Pancreas (tissue), 10 donors: ENCODE data around the gene ADIPOR2. TPM values are rescaled to one million over a fixed set of nuclear protein-coding genes. Genes with fewer than 3 reads are reported as not detected.

Experiments
- ATAC-seq, 4 donors: fragments of 200-7000 bp; cut with Tn5 transposase; one replicate each; pipeline versions ENCODE4 v1.8.0 to v1.9.1; 2020; ENCODE audit warnings: mild to moderate bottlenecking in 4 of 4, moderate library complexity in 4 of 4
- DNase-seq, 6 donors: peaks; one replicate each; pipeline ENCODE4 v3.0.0-alpha.2; 2020
- FAIRE-seq: peaks from 2 replicates; lab custom pipeline; 2012; peaks lifted over from hg19 to GRCh38; lab: Jason Lieb, UNC
- H3K27ac ChIP-seq, 4 donors: fragments of 200-600 bp; sonication (generic); 1 replicate in 3 of 4; 2 replicates in 1 of 4; pipeline versions ENCODE4 v1.5.0 to v1.8.0; 2020
- H3K27me3 ChIP-seq, 4 donors: fragments of 200-600 bp; one replicate each; pipeline ENCODE4 v1.8.0; 2021
- H3K36me3 ChIP-seq, 3 donors: fragments of 200-600 bp; sonication (generic) in 1 of 3; one replicate each; pipeline versions ENCODE4 v1.5.0 to v1.8.0; 2020 to 2021
- H3K4me1 ChIP-seq, 3 donors: fragments of 200-600 bp; one replicate each; pipeline ENCODE4 v1.8.0; 2021
- H3K4me3 ChIP-seq, 4 donors: fragments of 200-600 bp; sonication (generic) in 2 of 4; one replicate each; pipeline versions ENCODE4 v1.5.0 to v1.8.0; 2020 to 2021
- H3K9me3 ChIP-seq, 4 donors: fragments of 200-600 bp; one replicate each; pipeline ENCODE4 v1.8.0; 2021
- CTCF ChIP-seq, 4 donors: fragments of 200-600 bp; sonication (generic) in 3 of 4; IDR thresholded peaks; one replicate each; pipeline versions ENCODE4 v1.5.0 to v1.8.0; 2021; ENCODE audit warnings: antibody characterized with exemption in 4 of 4
- WGBS, 2 donors: extraction: QIAGEN DNeasy Blood & Tissue Kit; methylation state at CpG; one replicate each; pipeline ENCODE4 v1.1.7; 2013; 5-methylcytosine and 5-hydroxymethylcytosine counted together
- intact Hi-C, 3 donors: fragments of 100-400 bp; cut with DNase I; formaldehyde crosslinking; loops; one replicate each; pipeline versions ENCODE4 v1.11.1 to v1.14.2; 2022
- polyA plus RNA-seq, 2 donors: library from polyadenylated mRNA; stranded (reverse); fragments of 200-250 nt; gene quantifications; one replicate each; pipeline ENCODE4 v1.2.3, GENCODE V29; 2013
- total RNA-seq, 6 donors: library from RNA; stranded (reverse); fragmentation: NEBNext Ultra II Directional in 4 of 6; extraction: Animal tissue kit (Norgen Biotek cat#: 25700) in 4 of 6; gene quantifications; one replicate each; pipeline versions ENCODE4 v1.2.1 to v1.2.4, GENCODE V29; 2021 to 2023
- donor health status: healthy with polysubstance abuse.
- donor health status: DM: no; HTN: no; CAD: no; lungs with moderate emphysema.
- donor health status: DM: no; HTN: no; CAD: no.
- donor health status: control.
- donor health status: control.
- donor health status: Bipolar disorder and iron deficiency.
- donor health status: DM: yes; HTN: yes; CAD: no.
- donor health status: DM: no; HTN: no; CAD: no.
- donor health status: DM: no; HTN: no; CAD: no.
- donor health status: DM: yes; HTN: yes; CAD: no.

The ADIPOR2 gene
- total and polyA plus RNA-seq, 8 donors: 10.4 to 27.5 (median 22.1) TPM

DNA sequence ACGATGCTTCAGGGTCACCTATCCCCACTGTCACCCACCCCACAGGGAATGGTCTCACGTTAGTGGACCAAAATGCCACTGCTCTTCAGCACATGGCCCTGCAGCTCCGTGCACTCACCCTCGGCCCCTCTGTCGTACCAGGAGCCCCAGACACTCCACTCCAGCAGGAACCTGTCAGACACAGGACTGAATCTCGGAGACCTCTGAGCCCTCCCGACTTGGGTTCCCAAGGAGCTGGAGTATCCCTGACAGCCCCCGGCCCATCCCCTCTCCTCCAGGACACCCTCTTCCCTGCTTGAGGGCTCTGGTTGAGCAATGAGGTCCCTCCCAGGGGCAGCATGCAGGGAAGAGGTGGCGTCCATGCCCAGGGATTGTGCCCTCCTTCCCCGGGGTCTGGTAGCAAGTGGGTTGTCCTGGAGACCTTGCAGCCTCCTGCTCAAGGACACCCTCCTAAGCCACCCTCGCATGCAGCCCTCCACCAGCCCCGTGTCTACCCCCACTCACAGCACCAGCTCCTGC is 109.1 kb downstream of the ADIPOR2 start:
- no peak for DNase-seq
- FAIRE-seq: no peak
- Histone ChIP-seq H3K4me3 (no peak overlapping the region), H3K9me3 (no peaks in the 10 kb centered on the region), H3K27ac (no peak overlapping the region), H3K4me1 (peaks cover 0 to 6% (median 3%) of the 10 kb centered on the region in 3 donors), H3K36me3 (no peaks in the 10 kb centered on the region), H3K27me3 (no peaks in the 10 kb centered on the region)
- ATAC-seq: no peak
- no peak for TF ChIP-seq CTCF (IDR thresholded peaks at IDR 0.05)
- intact Hi-C loops: loop anchor here (5.0 to 10.0 kb wide), 4 partner anchors 125 to 235 kb away; no protein-coding TSS in a partner anchor
- WGBS, 2 donors: 48 to 62% methylated on average over 12 of the region's 12 CpGs

GRCh38 chr12:1800401-1801302 is 109.8 kb downstream of the ADIPOR2 start:
- H3K4me3 ChIP-seq: no peak overlapping the region
- peak in 1 of 4 donors; percentile 27 for TF ChIP-seq CTCF (IDR thresholded peaks at IDR 0.05)
- DNase-seq (peak in 2 of 6 donors; percentile 54 to 57), ATAC-seq (no peak), FAIRE-seq (no peak)
- peaks cover 0 to 6% (median 3%) of the 10 kb centered on the region in 3 donors for H3K4me1 ChIP-seq
- intact Hi-C loops: loop anchor here in 2 of 3 donors (10.0 kb wide), 2 partner anchors 124 to 234 kb away; no protein-coding TSS in a partner anchor
- H3K27me3 ChIP-seq: no peaks in the 10 kb centered on the region
- no peaks in the 10 kb centered on the region for H3K36me3 ChIP-seq
- H3K9me3 ChIP-seq: no peaks in the 10 kb centered on the region
- WGBS, 2 donors: 51 to 58% methylated on average over 14 of the region's 14 CpGs
- H3K27ac ChIP-seq: no peak overlapping the region

- peaks cover 0 to 4% (median 0%) of the 10 kb centered on the region in 3 donors for H3K4me1 ChIP-seq
- no peaks in the 10 kb centered on the region for H3K36me3 ChIP-seq
- no peak for ATAC-seq
- 56 to 59% methylated on average over 16 of the region's 16 CpGs for WGBS, 2 donors
- no peaks in the 10 kb centered on the region for H3K9me3 ChIP-seq
- no peaks in the 10 kb centered on the region for H3K27me3 ChIP-seq
- H3K27ac ChIP-seq: no peak overlapping the region
- no peak for FAIRE-seq
- H3K4me3 ChIP-seq: no peak overlapping the region
- DNase-seq: peak in 1 of 6 donors; percentile 23
- intact Hi-C loops: loop anchor here in 2 of 3 donors (10.0 kb wide), 2 partner anchors 123 to 233 kb away; no protein-coding TSS in a partner anchor
- TF ChIP-seq CTCF (IDR thresholded peaks at IDR 0.05): no peak
These were observed 110.6 kb downstream of the ADIPOR2 start for GRCh38 chr12:1801303-1801975.

- peak in 1 of 6 donors; percentile 11 for DNase-seq
- Histone ChIP-seq H3K4me3 (no peak overlapping the region), H3K36me3 (no peaks in the 10 kb centered on the region), H3K9me3 (no peaks in the 10 kb centered on the region), H3K27ac (no peak overlapping the region), H3K4me1 (no peaks in the 10 kb centered on the region), H3K27me3 (no peaks in the 10 kb centered on the region)
- intact Hi-C loops: loop anchor here in 2 of 3 donors (10.0 kb wide), 2 partner anchors 121 to 231 kb away; no protein-coding TSS in a partner anchor
- no peak for FAIRE-seq
- 71 to 76% methylated on average over 7 of the region's 7 CpGs for WGBS, 2 donors
- no peak for ATAC-seq
- no peak for TF ChIP-seq CTCF (IDR thresholded peaks at IDR 0.05)
These were observed 112.9 kb downstream of the ADIPOR2 start for GRCh38 chr12:1803736-1804135.
